ENCODE data around the gene C11orf98. TPM values are rescaled to one million over a fixed set of nuclear protein-coding genes. Genes with fewer than 3 reads are reported as not detected.

C11orf98 gene
- polyA plus RNA-seq, 1 donor (not counting 4 experiments of a cell fraction or from before 2014, with no cell fraction given): 81.5 TPM

- H4K20me1 ChIP-seq (ENCODE audit: control insufficient read depth, extremely low read depth, insufficient read depth, low read length): no peaks in the 10 kb centered on the region
- H3K4me2 ChIP-seq (ENCODE audit: control insufficient read depth, extremely low read depth, insufficient read depth, low read depth, low read length): no peak overlapping the region
- no peaks in the 10 kb centered on the region for H3K27me3 ChIP-seq (ENCODE audit: control insufficient read depth, extremely low read depth, insufficient read depth, low read length)
- H3K4me3 ChIP-seq (ENCODE audit: control insufficient read depth in 2 of 3, extremely low read depth in 1 of 3, insufficient read depth in 2 of 3, low read depth in 1 of 3, low read length in 3 of 3): no peak overlapping the region
- H3K9ac ChIP-seq (ENCODE audit: control insufficient read depth, extremely low read depth, insufficient read depth, low read length): no peak overlapping the region
- no peaks in the 10 kb centered on the region for H3K9me1 ChIP-seq (ENCODE audit: control insufficient read depth, extremely low read depth, insufficient read depth, low read length)
- peaks cover 10 to 19% of the 10 kb centered on the region in 2 experiments for H3K36me3 ChIP-seq (ENCODE audit: control insufficient read depth in 2 of 2, extremely low read depth in 1 of 2, insufficient read depth in 2 of 2, low read length in 2 of 2)
- peaks cover 16% of the 10 kb centered on the region for H3K4me1 ChIP-seq (ENCODE audit: control insufficient read depth, extremely low read depth, insufficient read depth, low read length)
- TF ChIP-seq EZH2 (IDR thresholded peaks at IDR 0.05; ENCODE audit: low read length) (no peak), CTCF (optimal IDR thresholded peaks at IDR 0.05 in 1 of 3, IDR thresholded peaks at IDR 0.05 in 1 of 3, conservative IDR thresholded peaks at IDR 0.05 in 1 of 3; ENCODE audit: extremely low read depth in 1 of 3, insufficient read depth in 2 of 3, low read length in 3 of 3) (peak; percentile 59 to 94 (median 74))
- peak overlapping the region; percentile 41 for H2AFZ ChIP-seq (ENCODE audit: control insufficient read depth, low read length)
- FAIRE-seq (peak; percentile 48), DNase-seq (ENCODE audit: low read depth, low spot score) (no peak)
- H3K79me2 ChIP-seq (ENCODE audit: control insufficient read depth, insufficient read depth, low read length): peaks cover 24% of the 10 kb centered on the region
- H3K27ac ChIP-seq (ENCODE audit: control insufficient read depth, insufficient read depth, low read length): no peak overlapping the region
- no peaks in the 10 kb centered on the region for H3K9me3 ChIP-seq (ENCODE audit: control insufficient read depth, low read depth, low read length)
- dilution Hi-C loops (cut with MboI; ENCODE audit: extremely low pct_ligation_motif_present, low sequenced_read_pairs): no loop called here
These were observed 15.8 kb upstream of the C11orf98 start for GRCh38 chr11:62680825-62681240.

GRCh38 chr11:62678770-62679696, 14.0 kb upstream of the C11orf98 start, which contains the start of gene UBXN1:
Gene UBXN1 (minus strand): TSS chr11:62679073. CDS start chr11:62678923, 150 bp downstream.
- TF ChIP-seq EZH2 (IDR thresholded peaks at IDR 0.05; ENCODE audit: low read length): no peak
- TF ChIP-seq CTCF (optimal IDR thresholded peaks at IDR 0.05 in 1 of 3, IDR thresholded peaks at IDR 0.05 in 1 of 3, conservative IDR thresholded peaks at IDR 0.05 in 1 of 3; ENCODE audit: extremely low read depth in 1 of 3, insufficient read depth in 2 of 3, low read length in 3 of 3): no peak
- Histone ChIP-seq H3K36me3 (ENCODE audit: control insufficient read depth in 2 of 2, extremely low read depth in 1 of 2, insufficient read depth in 2 of 2, low read length in 2 of 2) (peaks cover 10 to 19% of the 10 kb centered on the region in 2 experiments), H3K4me3 (ENCODE audit: control insufficient read depth in 2 of 3, extremely low read depth in 1 of 3, insufficient read depth in 2 of 3, low read depth in 1 of 3, low read length in 3 of 3) (peak within 1 kb of the TSS; percentile 93 to 100 (median 97)), H3K9me3 (ENCODE audit: control insufficient read depth, low read depth, low read length) (no peaks in the 10 kb centered on the region), H2AFZ (ENCODE audit: control insufficient read depth, low read length) (peak within 1 kb of the TSS; percentile 83), H4K20me1 (ENCODE audit: control insufficient read depth, extremely low read depth, insufficient read depth, low read length) (no peaks in the 10 kb centered on the region), H3K27me3 (ENCODE audit: control insufficient read depth, extremely low read depth, insufficient read depth, low read length) (no peaks in the 10 kb centered on the region), H3K79me2 (ENCODE audit: control insufficient read depth, insufficient read depth, low read length) (peaks cover 25% of the 10 kb centered on the region), H3K4me1 (ENCODE audit: control insufficient read depth, extremely low read depth, insufficient read depth, low read length) (peaks cover 16% of the 10 kb centered on the region), H3K9me1 (ENCODE audit: control insufficient read depth, extremely low read depth, insufficient read depth, low read length) (no peaks in the 10 kb centered on the region), H3K9ac (ENCODE audit: control insufficient read depth, extremely low read depth, insufficient read depth, low read length) (peak within 1 kb of the TSS; percentile 95), H3K27ac (ENCODE audit: control insufficient read depth, insufficient read depth, low read length) (peak within 1 kb of the TSS; percentile 91), H3K4me2 (ENCODE audit: control insufficient read depth, extremely low read depth, insufficient read depth, low read depth, low read length) (peak within 1 kb of the TSS; percentile 99)
- dilution Hi-C loops (cut with MboI; ENCODE audit: extremely low pct_ligation_motif_present, low sequenced_read_pairs): no loop called here
- DNase-seq (ENCODE audit: low read depth, low spot score) (no peak), FAIRE-seq (no peak)

Measured in keratinocyte (primary cell).